DMS153 treated with DMSO at 0.1 percent for 48 hours (cell line): ENCODE results near the gene TMEM272.
A peak's percentile ranks its signal among the peaks of the same experiment; 100 is the strongest.

Experiments used
- DNase-seq: peaks from one replicate; lab custom pipeline; 2025; ENCODE audit not compliant: unreplicated experiment; lab: John Stamatoyannopoulos, UW

Gene TMEM272

GRCh38 chr13:51856027-51856736, 11.2 kb upstream of the TMEM272 start:
- no peak for DNase-seq

GRCh38 chr13:51849145-51850101, 4.4 kb upstream of the TMEM272 start:
- no peak for DNase-seq

- no peak for DNase-seq
These were observed 3.7 kb upstream of the TMEM272 start for GRCh38 chr13:51848674-51849073.

GRCh38 chr13:51846756-51847155, 1.8 kb upstream of the TMEM272 start:
- no peak for DNase-seq

- no peak for DNase-seq
These were observed 769 bp upstream of the TMEM272 start for GRCh38 chr13:51845574-51846318.

GRCh38 chr13:51843529-51843928, 1.4 kb downstream of the TMEM272 start:
- DNase-seq = no peak

- DNase-seq = no peak
These were observed 3.2 kb downstream of the TMEM272 start for GRCh38 chr13:51841732-51842131.

GRCh38 chr13:51840917-51841316, 4.1 kb downstream of the TMEM272 start:
- no peak for DNase-seq

GRCh38 chr13:51839711-51840540, 5.1 kb downstream of the TMEM272 start:
- no peak for DNase-seq

GRCh38 chr13:51838240-51838846, 6.6 kb downstream of the TMEM272 start:
- DNase-seq = no peak

GRCh38 chr13:51837016-51837415, 8.0 kb downstream of the TMEM272 start:
- no peak for DNase-seq

- DNase-seq = no peak
These were observed 10.3 kb downstream of the TMEM272 start for GRCh38 chr13:51834581-51835171.

- no peak for DNase-seq
These were observed 11.0 kb downstream of the TMEM272 start for GRCh38 chr13:51833980-51834379.

- peak; percentile 5 for DNase-seq
These were observed 12.4 kb downstream of the TMEM272 start for GRCh38 chr13:51832471-51833152.

- no peak for DNase-seq
These were observed 13.5 kb downstream of the TMEM272 start for GRCh38 chr13:51831519-51831918.

- no peak for DNase-seq
These were observed 15.4 kb downstream of the TMEM272 start for GRCh38 chr13:51829568-51829899.

GRCh38 chr13:51828730-51829567, 16.0 kb downstream of the TMEM272 start:
- DNase-seq = no peak

- DNase-seq = no peak
These were observed 17.7 kb downstream of the TMEM272 start for GRCh38 chr13:51827254-51827653.
